Measurements from ENCODE around the gene ING5.

ING5 gene

DNA sequence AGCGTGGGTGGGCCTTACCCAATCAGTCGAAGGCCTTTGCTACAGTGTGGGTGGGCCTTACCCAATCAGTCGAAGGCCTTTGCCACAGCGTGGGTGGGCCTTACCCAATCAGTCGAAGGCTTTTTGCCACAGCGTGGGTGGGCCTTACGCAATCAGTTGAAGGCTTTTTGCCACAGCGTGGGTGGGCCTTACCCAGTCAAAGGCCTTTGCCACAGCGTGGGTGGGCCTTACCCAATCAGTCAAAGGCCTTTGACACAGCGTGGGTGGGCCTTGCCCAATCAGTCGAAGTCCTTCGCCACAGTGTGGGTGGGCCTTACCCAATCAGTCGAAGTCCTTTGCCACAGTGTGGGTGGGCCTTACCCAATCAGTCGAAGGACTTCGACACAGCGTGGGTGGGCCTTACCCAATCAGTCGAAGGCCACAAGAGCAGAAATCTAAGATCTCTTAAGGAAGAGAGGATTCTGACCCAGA is 58.5 kb downstream of the ING5 start:
- DNase-seq (ENCODE audit: low spot score) = no peak

DNA sequence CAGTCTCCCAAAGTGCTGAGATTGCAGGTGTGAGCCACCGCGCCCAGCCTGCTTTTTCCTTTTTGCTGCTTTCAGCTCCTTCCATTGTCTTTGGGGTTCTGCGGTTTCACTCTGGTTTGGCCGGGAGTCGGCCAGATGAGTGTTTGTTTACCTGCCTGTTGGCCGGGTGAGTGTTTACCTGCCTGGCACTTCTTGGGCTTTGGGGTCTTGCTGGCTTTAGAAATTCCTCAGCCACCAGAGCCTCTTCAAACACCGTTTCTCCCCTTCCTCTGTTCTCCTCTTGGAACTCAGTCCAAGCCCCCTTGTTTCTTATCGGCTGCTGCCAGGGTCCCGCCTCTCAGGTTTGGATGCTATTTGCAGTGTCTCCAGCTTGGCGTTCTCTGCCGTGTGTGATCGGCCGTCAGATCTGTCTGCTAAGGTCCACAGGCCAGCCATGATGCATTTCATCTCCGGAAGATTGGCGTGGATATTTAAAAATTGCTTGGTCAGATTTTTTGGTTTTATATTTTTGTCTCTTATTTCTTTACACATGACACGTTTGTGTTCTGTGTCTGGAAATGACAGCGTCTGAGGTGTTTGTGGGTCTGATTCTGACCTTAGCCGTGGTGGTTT is 60.6 kb downstream of the ING5 start:
- DNase-seq (ENCODE audit: low spot score) = no peak

DNA sequence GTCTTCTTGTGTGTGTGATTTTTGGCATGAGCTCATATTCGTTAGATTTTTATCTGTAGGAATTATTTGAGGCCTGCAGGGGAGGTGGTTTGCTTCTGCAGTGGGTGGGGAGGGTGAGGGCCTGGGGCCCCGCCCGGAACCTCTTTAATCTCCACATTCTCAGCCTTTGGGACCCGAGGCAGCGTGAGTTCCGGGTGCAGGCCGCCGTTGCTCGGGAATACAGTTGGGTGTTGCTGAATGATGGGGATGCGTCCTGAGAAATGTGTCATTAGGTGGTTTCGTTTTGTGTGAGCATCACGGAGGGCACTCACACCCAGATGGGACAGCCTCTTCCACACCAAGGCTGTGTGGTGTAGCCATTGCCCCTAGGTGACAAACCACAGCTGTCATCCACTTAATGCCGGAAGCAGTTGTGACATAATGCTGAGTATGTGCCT is 61.1 kb downstream of the ING5 start:
- DNase-seq (ENCODE audit: low spot score) = no peak

DNA sequence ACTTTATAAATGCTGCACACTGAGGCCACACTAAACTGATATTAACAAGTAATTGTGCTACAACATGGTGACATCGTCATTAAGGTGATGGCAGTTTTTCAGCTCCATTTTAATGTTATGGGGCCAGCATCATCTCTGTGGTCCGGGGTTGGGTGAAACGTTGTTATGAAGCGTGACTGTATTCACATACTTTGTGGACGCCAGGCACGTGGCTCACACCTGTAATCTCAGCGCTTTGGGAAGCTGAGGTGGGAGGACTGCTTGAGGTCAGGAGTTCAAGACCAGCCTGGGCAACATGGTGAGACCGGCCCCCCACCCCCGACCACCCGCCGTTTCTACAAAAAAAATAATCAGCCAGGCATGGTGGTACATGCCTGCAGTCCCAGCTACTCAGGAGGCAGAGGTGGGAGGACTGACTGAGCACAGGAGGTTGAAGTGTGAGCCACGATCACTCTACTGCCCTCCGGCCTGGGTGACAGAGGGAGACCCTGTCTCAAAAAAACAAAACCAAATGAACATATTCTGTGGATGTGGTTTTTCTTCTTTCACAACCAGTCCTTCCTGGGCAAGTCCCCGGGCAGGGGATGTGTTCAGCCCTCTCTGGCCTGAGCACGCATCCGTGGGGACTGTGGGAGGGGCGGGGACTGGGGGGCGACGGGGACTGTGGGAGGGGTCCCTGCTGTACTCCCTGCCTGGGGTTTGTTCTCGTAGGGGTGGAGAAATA is 61.9 kb downstream of the ING5 start:
- DNase-seq (ENCODE audit: low spot score) = no peak

DNA sequence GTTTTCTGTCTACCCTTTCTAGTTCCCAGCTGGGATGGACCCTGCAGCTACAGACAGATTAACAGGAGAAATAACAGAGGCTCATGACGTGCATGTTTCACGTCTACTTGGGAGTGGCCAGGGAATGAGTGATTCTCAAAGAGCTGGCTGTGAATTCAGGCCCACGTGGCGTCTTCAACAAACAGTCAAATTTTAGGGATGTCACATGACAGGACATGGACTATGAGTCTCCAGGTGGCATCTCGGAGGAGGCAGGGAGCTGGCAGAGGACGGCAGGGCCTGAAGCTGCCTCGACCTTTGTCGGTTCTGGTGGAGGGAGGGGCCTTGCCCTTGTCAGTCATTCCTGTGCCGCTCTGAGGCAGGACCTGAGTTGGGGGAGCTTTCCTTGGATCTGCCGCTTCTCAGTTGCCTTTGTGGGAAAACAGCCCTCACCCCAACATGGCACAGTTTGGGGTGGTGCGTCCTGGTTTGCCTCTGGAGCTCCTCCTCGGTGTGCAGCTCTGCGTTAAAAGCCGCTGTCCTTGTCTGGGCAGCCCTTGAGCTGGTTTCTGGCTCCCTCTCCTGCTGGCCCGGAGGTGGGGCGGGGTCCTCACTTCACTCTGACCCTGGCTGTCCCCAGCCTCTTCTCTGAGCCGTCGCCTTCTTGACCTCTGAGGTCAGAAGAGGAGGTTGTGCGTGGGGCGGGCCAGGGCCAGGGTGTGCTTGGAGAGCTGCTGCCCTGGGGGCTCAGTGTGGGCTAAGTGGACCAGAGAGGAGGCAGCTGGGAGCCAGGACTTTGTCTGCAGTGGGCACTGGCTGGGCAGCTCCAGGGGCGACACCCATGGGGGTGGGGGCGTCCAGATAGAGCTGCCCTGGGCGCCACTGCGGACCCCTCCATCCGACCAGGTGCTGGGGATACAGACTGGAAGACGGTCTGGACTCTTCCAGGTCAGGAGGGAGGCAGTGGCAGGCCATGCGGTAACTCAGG is 62.7 kb downstream of the ING5 start:
- no peak for DNase-seq (ENCODE audit: low spot score)

GRCh38 chr2:241767464-241768250 is 65.8 kb downstream of the ING5 start:
- DNase-seq (ENCODE audit: low spot score) = no peak

- no peak for DNase-seq (ENCODE audit: low spot score)
These were observed 66.4 kb downstream of the ING5 start for GRCh38 chr2:241768251-241768711.

- no peak for DNase-seq (ENCODE audit: low spot score)
These were observed 67.0 kb downstream of the ING5 start for GRCh38 chr2:241768850-241769249.

DNA sequence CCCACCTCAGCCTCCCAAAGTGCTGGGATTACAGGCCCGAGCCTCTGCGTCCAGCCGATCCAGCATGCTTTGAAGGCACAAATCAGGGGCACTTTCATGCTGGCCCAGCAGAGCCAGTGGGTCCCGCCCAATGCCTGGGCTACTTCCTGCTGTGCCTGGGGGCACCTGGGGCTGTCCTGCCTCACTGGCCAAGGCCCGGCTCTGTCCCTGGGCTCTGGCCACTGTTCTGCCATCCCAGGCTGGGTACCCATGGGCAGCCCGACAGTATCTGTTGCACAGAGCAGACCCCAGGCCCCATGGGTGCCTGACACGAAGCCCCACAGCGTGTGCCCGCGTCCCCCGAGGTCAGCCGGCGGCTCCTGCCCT is 68.0 kb downstream of the ING5 start:
- no peak for DNase-seq (ENCODE audit: low spot score)

DNA sequence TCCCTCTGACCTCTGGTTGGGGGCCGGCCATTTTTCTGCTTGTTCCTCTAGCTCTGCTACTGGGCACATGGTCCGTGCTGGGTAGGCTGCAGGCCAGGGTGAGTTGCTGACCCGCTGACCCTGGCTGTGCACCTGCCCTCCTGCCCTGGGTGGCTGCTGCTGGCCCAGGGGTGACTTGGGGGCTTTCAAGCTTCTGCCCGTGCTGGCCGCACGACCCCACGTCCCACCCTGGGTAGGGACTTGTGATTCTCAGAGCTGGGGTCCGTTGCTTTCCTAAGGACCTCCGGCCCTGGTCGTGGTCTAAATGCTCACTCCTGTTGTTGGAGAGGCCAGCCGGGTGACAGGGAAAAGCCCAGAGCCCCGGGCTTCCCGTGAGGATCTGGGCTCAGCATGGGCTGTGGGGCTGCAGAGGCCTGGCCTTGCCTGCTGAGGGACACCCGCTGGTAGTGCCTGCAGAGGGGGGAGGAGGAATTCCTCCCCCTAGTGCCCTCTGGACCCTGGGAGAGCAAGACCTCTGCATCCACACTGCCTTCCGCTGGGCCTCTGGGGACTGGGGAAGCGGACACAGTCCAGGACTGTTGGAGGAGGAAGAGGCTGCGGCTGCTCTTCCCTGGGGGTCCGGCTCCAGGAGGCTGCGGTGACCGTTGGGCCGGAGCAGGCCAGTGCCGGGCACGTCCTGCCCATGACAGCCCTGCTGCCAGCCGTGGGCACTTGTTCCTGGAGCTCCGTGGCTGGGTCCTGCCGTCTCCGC is 68.5 kb downstream of the ING5 start:
- no peak for DNase-seq (ENCODE audit: low spot score)

- no peak for DNase-seq (ENCODE audit: low spot score)
These were observed 69.1 kb downstream of the ING5 start for GRCh38 chr2:241770936-241771285.

DNA sequence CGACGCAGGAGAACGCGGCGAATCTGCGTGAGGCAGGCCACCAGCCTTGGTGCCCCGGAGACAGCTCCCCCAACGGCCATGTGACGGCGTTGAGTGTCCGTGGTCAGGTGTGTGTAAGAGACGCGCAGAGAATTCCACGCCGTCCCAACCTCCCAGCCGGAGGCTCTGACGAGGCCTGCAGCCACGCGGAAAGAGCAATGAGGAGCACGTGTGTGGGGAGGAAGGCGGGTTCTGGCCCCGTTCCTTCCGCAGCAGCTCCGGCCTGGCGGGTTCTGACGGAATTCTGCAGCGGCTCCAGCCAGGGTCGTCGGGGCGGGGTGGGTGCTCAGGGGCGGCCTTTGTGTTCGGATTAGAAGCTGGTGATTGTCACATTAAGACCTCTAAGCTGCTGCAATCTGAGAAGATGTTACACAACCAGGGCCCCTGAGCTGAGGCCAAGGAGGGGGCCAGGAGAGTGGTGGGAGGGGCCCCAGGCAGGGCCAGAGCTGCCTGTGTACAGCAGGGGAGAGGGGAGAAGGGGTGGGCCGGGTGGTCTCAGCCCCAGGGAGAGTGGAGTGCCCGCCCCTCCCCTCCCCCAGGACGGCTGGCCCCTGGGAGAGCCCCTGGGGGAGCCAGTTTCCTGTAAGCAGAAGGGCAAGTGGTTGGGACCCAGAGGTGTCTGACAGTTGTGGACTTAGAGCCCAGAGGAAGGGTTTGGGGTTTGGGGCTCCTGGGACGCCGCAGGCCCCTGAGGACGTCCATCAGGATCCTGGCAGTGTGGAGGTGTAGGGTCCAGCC is 69.6 kb downstream of the ING5 start:
- no peak for DNase-seq (ENCODE audit: low spot score)

- no peak for DNase-seq (ENCODE audit: low spot score)
These were observed 70.2 kb downstream of the ING5 start for GRCh38 chr2:241772063-241772499.

GRCh38 chr2:241773511-241774418 is 71.9 kb downstream of the ING5 start:
- no peak for DNase-seq (ENCODE audit: low spot score)

DNA sequence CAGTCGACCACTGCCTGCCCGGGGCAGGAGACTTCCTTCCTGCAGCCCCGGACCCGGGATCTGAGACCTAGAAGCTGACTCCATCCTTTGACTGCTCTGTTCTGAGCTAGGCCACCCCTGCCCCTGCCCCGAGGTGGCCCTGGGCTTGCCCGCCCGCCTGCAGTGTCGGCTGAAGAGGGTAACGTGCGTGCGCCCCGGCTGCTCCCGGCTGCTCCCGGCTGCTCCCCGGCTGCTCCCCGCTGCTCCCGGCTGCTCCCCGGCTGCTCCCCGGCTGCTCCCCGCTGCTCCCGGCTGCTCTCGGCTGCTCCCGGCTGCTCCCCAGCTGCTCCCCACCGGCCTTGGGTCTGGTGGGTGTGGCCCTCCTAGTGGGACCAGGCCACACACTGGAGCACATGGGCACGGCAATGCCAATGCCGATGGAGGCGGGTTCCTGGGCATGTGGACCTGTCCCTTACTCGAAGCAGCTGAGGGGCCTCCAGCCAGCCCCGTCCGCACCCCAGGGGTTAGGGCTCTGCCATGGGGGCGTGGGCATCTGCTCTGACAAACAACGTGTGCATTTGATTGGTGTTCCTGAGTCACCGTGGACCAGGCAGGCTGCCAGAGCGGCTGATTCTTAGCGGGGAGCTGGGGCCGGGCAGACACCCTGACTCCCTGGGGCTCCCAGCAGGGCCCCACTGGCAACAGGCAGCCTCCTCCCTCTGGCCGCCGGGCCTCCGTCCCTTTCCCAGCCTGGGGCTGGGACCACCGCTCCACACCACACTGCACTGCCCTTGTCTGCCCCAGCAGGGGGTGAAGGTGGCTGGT is 72.8 kb downstream of the ING5 start:
- DNase-seq (ENCODE audit: low spot score) = no peak

GRCh38 chr2:241775223-241776177 is 73.7 kb downstream of the ING5 start:
- no peak for DNase-seq (ENCODE audit: low spot score)
